Hepatocyte (in vitro differentiated cells): ENCODE data around the gene APEX1.
"Not testable (repeated sequence)": the region's sequence is repeated elsewhere in the genome, so short reads cannot be mapped to it uniquely, and the experiment has no call there.

ENCODE experiments used
- EZH2 ChIP-seq: fragments of 200-600 bp; sonication (generic); IDR thresholded peaks from 2 replicates; pipeline ENCODE4 v1.6.1; 2016; ENCODE audit warnings: antibody characterized with exemption, mild to moderate bottlenecking, borderline replicate concordance
- EZH2phosphoT487 ChIP-seq: fragments of 200-600 bp; sonication (generic); IDR thresholded peaks from one replicate; pipeline ENCODE4 v1.6.1; 2018; ENCODE audit warnings: antibody characterized with exemption, mild to moderate bottlenecking, low read depth, moderate library complexity; ENCODE audit not compliant: unreplicated experiment, severe bottlenecking
- TF ChIP-seq, protein P1 (sequence below): fragments of 200-600 bp; sonication (generic); IDR thresholded peaks from 2 replicates; pipeline ENCODE4 v1.5.1; 2016; ENCODE audit warnings: antibody characterized with exemption, mild to moderate bottlenecking; ENCODE audit not compliant: poor library complexity

DNA sequence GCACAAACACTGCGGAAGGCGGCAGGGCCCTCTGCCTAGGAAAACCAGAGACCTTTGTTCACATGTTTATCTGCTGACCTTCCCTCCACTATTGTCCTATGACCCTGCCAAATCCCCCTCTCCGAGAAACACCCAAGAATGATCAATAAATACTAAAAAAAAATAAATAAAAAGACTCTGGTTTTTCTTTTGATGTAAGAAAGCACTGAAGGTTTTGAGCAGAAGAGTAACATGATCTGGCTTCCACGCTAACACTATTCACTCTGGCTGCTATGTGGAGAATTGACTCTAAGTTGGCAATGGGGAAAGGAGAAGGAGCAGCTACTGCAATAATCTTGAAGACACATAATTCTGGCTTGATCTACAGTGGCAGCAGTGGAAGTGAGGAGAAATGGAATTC lies 11.4 kb upstream of the APEX1 start:
- TF ChIP-seq, protein P1, sequence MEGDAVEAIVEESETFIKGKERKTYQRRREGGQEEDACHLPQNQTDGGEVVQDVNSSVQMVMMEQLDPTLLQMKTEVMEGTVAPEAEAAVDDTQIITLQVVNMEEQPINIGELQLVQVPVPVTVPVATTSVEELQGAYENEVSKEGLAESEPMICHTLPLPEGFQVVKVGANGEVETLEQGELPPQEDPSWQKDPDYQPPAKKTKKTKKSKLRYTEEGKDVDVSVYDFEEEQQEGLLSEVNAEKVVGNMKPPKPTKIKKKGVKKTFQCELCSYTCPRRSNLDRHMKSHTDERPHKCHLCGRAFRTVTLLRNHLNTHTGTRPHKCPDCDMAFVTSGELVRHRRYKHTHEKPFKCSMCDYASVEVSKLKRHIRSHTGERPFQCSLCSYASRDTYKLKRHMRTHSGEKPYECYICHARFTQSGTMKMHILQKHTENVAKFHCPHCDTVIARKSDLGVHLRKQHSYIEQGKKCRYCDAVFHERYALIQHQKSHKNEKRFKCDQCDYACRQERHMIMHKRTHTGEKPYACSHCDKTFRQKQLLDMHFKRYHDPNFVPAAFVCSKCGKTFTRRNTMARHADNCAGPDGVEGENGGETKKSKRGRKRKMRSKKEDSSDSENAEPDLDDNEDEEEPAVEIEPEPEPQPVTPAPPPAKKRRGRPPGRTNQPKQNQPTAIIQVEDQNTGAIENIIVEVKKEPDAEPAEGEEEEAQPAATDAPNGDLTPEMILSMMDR, result not testable (repeated sequence)
- not testable (repeated sequence) for TF ChIP-seq EZH2phosphoT487, EZH2
